Fibroblast of villous mesenchyme (primary cell): ENCODE results near the gene IRAG1. TPM values are rescaled to one million over a fixed set of nuclear protein-coding genes. Genes with fewer than 3 reads are reported as not detected.

Source experiments
- DNase-seq: peaks from one replicate; pipeline ENCODE4 v3.0.0-alpha.2; 2010; ENCODE audit warnings: low read depth
- H3K4me3 ChIP-seq: 2 replicates; pipeline ENCODE4 v1.5.1; 2011; ENCODE audit warnings: low read depth, mild to moderate bottlenecking, low read length
- total RNA-seq: library from RNA; depleted of rRNA; stranded (reverse); fragments of >200 nt; gene quantifications from 2 replicates; pipeline ENCODE4 v1.2.3, GENCODE V29; 2012
- TF ChIP-seq, protein P1 (sequence below): IDR thresholded peaks from 2 replicates; pipeline ENCODE4 v1.5.1; 2012; ENCODE audit warnings: low read depth, mild to moderate bottlenecking, low read length; ENCODE audit not compliant: insufficient read depth

IRAG1 gene
- total RNA-seq, 1 donor, result 89.4 TPM

DNA sequence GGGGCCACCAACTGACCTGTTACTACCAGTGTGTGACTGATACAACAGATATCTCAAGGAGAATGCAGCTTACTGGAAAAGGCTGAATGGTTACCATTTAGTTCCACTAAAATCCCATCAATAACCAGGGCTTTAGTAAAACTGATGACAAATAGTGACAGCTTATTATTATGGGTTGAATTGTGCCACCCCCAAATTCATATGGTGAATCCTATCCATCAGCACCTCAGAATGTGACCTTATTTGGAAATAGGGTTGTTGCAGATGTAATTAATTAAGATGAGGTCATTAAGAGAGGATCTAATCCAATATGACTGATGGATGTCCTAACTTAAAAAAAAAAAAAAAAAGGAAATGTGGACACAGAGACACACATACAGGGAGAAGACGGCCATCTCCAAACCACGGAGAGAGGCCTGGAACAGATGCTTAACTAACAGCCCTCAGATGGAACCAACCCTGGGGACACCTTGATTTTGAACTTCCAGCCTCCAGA lies 27.4 kb upstream of the IRAG1 start:
- DNase-seq, result no peak
- TF ChIP-seq, protein P1, sequence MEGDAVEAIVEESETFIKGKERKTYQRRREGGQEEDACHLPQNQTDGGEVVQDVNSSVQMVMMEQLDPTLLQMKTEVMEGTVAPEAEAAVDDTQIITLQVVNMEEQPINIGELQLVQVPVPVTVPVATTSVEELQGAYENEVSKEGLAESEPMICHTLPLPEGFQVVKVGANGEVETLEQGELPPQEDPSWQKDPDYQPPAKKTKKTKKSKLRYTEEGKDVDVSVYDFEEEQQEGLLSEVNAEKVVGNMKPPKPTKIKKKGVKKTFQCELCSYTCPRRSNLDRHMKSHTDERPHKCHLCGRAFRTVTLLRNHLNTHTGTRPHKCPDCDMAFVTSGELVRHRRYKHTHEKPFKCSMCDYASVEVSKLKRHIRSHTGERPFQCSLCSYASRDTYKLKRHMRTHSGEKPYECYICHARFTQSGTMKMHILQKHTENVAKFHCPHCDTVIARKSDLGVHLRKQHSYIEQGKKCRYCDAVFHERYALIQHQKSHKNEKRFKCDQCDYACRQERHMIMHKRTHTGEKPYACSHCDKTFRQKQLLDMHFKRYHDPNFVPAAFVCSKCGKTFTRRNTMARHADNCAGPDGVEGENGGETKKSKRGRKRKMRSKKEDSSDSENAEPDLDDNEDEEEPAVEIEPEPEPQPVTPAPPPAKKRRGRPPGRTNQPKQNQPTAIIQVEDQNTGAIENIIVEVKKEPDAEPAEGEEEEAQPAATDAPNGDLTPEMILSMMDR, result no peak
- no peak overlapping the region for H3K4me3 ChIP-seq

DNA sequence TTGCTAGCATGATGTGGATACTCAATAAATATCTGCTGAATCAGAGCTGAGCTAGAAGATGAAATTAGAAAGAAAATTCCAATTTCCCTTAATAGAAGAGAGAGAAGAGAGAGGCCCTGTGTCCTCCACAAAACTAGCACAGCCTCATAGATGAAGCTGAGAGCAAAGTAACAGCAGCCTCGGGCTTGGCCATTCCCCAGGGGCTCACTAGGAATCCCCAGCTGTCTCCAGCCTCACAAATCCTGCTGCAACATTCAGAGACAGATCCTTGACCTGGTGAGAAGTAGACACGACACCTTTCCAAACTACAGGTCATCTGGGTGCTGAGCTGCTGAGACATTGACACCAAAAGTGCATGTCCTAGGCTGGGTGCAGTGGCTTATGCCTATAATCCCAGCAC lies 26.1 kb upstream of the IRAG1 start:
- no peak overlapping the region for H3K4me3 ChIP-seq
- TF ChIP-seq, protein P1, result no peak
- DNase-seq, result no peak

DNA sequence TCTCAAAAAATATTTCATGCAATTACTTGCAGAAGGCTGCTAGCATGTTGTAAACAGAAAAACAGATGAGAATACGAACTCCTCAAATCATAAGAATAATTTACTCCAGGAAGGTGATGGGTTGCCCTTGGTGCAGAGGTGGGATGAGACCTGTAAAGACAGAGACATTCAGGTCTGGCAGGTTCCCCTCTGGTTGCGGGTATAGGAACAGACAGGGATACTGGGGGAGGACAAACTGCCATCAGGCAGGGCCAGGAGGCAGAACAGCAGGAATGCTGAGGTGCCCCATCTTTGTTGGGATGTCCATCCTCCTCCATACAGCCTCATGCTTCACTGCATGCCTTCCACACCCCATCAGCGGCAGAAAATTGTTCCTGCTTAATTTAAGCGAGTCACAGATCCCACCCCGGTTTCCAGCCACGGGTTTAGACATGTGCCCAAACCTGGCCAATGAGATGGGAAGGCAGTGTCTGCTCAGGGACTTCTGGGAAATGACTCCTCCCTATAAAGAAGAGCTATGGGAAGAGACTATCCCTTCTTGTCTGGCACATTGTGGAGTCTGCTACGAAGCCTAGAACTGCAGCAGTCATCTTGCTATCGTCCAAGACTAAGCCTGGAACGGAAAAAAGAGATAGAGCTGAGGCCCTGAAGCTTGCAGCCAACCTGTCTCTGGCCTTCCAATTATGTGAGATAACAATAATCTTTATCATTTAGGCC lies 23.1 kb upstream of the IRAG1 start:
- TF ChIP-seq, protein P1, result no peak
- no peak for DNase-seq
- H3K4me3 ChIP-seq, result no peak overlapping the region

DNA sequence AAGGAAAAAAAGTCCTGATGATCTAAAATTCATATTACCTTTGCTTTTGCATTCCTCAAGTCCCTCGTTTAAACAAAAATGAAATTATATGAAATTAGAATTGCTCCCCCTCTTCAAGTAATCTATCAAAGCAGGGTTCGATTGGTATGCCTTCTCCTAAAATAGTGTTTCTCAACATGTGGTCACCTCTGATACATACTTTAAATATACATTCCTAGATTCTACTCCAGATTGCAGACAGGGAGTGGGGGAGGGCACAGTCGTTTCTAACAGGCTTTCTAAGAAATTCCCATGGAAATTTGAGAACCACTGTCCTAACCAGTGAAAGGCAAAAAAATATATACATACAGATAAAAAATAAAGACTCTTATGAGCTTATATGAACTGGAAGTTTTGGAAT lies 22.6 kb upstream of the IRAG1 start:
- TF ChIP-seq, protein P1, result no peak
- H3K4me3 ChIP-seq, result no peak overlapping the region
- DNase-seq, result peak; percentile 68

DNA sequence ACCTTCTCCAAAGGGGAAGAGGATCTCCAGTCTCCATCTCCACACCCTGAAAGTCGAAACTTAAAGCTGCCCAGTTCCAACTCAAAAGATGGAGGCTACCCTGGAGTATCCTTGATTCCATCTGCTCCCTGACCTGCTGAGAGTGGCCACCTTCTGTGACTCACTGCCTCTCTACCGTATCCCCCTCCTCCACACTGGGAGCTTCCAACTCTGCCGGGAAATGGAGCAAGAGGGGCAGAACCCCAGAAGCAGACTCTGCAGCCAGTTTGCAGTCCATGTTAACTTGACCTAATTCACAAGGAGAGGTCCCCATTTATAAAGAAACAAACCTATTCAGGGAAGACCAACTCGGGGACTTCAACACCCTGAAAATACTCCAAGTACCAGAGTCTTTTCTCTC lies 22.0 kb upstream of the IRAG1 start:
- DNase-seq, result no peak
- TF ChIP-seq, protein P1, result no peak
- H3K4me3 ChIP-seq, result no peak overlapping the region

DNA sequence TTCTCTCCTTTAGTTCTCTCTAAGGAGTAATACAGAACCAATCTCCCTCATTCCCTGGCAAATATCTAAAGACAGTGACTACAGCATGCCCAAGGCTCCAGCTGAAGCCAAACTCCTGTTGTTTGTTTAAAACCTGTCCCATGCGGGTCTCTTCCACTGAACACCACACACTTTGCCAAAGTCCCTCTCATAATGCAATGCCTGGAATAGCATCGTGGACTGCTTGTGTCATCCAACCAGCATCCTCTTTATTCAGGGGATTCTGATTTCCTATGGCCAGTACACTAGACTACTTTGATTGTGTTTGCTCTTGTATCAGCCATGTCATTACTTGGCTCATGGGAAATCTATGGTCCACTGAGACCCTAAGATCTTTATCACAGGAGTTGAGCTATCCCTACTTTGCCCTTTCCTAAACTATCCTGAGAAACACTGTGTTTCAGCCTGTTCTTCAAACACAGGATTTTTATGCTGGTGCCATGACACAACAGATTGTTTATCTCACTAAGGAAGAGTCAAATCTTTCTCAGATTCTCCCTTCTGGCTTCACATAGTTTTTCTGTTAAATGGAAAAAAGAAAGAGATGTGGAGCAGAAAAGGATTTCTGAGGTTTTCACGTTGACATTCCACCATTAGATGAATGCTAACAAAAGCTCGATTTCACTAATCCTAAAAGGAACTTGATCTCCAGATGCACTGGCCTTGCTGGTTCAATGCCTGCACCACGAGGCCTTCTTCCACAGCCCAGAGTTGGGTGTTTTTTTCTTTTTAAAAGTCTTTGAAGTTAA lies 15.9 kb upstream of the IRAG1 start:
- H3K4me3 ChIP-seq, result no peak overlapping the region
- TF ChIP-seq, protein P1, result no peak
- DNase-seq, result peak; percentile 76
